Ascending aorta (tissue), 2 donors: ENCODE data around the gene YWHAG. TPM values are rescaled to one million over a fixed set of nuclear protein-coding genes. Genes with fewer than 3 reads are reported as not detected.
A peak's percentile ranks its signal among the peaks of the same experiment; 100 is the strongest.

ENCODE experiments used
- DNase-seq, 2 donors: peaks; one replicate each; pipeline ENCODE4 v3.0.0-alpha.2; 2019; ENCODE audit warnings: low spot score in 2 of 2
- H3K27ac ChIP-seq, 2 donors: fragments of 200-600 bp; sonication (generic); one replicate each; pipeline ENCODE4 v1.5.1; 2016 to 2017; ENCODE audit warnings: mild to moderate bottlenecking in 1 of 2
- H3K27me3 ChIP-seq: fragments of 200-600 bp; sonication (generic); one replicate; pipeline ENCODE4 v1.5.1; 2017
- H3K36me3 ChIP-seq, 2 donors: fragments of 200-600 bp; sonication (generic); one replicate each; pipeline ENCODE4 v1.5.1; 2016
- H3K4me1 ChIP-seq, 2 donors: fragments of 200-600 bp; sonication (generic); one replicate each; pipeline ENCODE4 v1.5.1; 2016 to 2017; ENCODE audit warnings: mild to moderate bottlenecking in 1 of 2
- H3K4me3 ChIP-seq, 2 donors: fragments of 200-600 bp; sonication (generic); one replicate each; pipeline ENCODE4 v1.5.1; 2016 to 2017; ENCODE audit warnings: mild to moderate bottlenecking in 1 of 2
- H3K9me3 ChIP-seq, 2 donors: fragments of 200-600 bp; sonication (generic); one replicate each; pipeline ENCODE4 v1.5.1; 2016
- intact Hi-C: fragments of 100-400 bp; cut with DNase I; formaldehyde crosslinking; loops from one replicate; pipeline ENCODE4 v1.15.1; 2023
- total RNA-seq: library from RNA; depleted of rRNA; stranded (reverse); fragments of >200 nt; gene quantifications from one replicate; pipeline ENCODE4 v1.1.0, GENCODE V29; 2016
- TF ChIP-seq, protein P1 (sequence below), 3 experiments: fragments of 200-600 bp in 2 of 3; fragments of 450-650 bp in 1 of 3; sonication (generic) in 2 of 3; IDR thresholded peaks; one replicate each; pipeline ENCODE4 v1.5.1; 2016 to 2019; ENCODE audit warnings: antibody characterized with exemption in 3 of 3, mild to moderate bottlenecking in 1 of 3, moderate library complexity in 1 of 3

The YWHAG gene
- total RNA-seq, 1 donor from 2014 or later = 83.0 TPM

- H3K4me1 ChIP-seq = peaks cover 20 to 42% of the 10 kb centered on the region in 2 donors
- H3K27ac ChIP-seq = peak overlapping the region; percentile 17 to 92
Observed at GRCh38 chr7:76325811-76326210, 33.0 kb downstream of the YWHAG start.

GRCh38 chr7:76325092-76325491 is 33.7 kb downstream of the YWHAG start:
- no peaks in the 10 kb centered on the region for H3K27me3 ChIP-seq
- peak overlapping the region; percentile 17 to 92 for H3K27ac ChIP-seq
- TF ChIP-seq, protein P1, sequence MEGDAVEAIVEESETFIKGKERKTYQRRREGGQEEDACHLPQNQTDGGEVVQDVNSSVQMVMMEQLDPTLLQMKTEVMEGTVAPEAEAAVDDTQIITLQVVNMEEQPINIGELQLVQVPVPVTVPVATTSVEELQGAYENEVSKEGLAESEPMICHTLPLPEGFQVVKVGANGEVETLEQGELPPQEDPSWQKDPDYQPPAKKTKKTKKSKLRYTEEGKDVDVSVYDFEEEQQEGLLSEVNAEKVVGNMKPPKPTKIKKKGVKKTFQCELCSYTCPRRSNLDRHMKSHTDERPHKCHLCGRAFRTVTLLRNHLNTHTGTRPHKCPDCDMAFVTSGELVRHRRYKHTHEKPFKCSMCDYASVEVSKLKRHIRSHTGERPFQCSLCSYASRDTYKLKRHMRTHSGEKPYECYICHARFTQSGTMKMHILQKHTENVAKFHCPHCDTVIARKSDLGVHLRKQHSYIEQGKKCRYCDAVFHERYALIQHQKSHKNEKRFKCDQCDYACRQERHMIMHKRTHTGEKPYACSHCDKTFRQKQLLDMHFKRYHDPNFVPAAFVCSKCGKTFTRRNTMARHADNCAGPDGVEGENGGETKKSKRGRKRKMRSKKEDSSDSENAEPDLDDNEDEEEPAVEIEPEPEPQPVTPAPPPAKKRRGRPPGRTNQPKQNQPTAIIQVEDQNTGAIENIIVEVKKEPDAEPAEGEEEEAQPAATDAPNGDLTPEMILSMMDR (IDR thresholded peaks at IDR 0.05) = no peak
- peaks cover 21 to 41% of the 10 kb centered on the region in 2 donors for H3K36me3 ChIP-seq
- DNase-seq = no peak
- no peak overlapping the region for H3K4me3 ChIP-seq
- intact Hi-C loops = no loop called here
- no peaks in the 10 kb centered on the region for H3K9me3 ChIP-seq
- H3K4me1 ChIP-seq = peaks cover 20 to 43% of the 10 kb centered on the region in 2 donors

More at GRCh38 chr7:76325811-76326210, 33.0 kb downstream of the YWHAG start:
- TF ChIP-seq, protein P1 (IDR thresholded peaks at IDR 0.05) = no peak
- Histone ChIP-seq H3K27me3 (no peaks in the 10 kb centered on the region), H3K4me3 (no peak overlapping the region), H3K36me3 (peaks cover 21 to 41% of the 10 kb centered on the region in 2 donors), H3K9me3 (no peaks in the 10 kb centered on the region)
- no peak for DNase-seq
- intact Hi-C loops = no loop called here

DNA sequence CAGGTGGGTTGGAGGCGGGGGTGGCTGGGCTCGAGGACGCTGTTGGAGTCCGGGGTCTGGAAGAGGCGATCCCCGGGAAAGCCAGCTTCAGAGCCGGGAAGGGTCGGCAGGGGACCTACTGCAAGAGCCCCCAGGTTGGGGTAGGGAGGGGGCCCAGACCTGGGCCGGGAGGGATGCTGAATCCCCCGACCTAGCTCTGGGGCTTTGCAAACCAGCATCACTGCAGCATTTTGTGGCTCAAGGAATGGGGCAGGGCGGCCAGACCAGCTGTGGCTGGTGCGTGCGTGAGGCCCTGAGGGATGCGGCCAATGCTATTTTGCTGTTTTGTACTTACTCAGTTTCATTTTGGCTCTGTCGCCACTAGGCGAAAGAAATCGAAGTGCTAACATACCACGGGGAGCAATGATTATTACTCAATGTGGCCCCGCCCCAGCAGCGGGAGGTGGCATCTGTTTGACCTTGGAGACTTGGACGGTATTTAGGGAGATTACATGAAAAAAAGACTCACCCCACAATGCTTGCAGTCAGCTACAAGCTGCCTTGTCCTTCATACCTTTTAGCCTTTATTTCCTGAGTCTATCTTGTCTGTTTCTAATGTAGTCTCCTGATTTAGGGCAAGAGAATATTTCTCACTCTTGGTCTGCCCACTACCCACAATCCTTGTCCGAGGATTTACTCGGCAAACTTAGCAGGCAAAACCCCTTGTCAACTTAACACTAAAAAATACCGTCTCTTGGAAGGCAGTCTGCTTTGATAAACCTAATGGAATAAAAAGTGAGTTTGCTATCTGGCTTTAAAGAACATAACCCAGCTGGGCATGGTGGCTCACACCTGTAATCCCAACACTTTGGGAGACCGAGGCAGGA is 40.1 kb downstream of the YWHAG start:
- intact Hi-C loops = loop anchor here (1.0 to 10.0 kb wide), 6 partner anchors 36 to 324 kb away; partner anchors contain the start of genes MDH2, STYXL1 and TMEM120A
- Histone ChIP-seq H3K36me3 (no peaks in the 10 kb centered on the region), H3K27me3 (no peaks in the 10 kb centered on the region), H3K9me3 (no peaks in the 10 kb centered on the region), H3K4me3 (peak overlapping the region; percentile 76 to 82), H3K4me1 (peaks cover 21 to 35% of the 10 kb centered on the region in 2 donors), H3K27ac (peak overlapping the region; percentile 89 to 92)
- TF ChIP-seq, protein P1 (IDR thresholded peaks at IDR 0.05) = peak; percentile 14 to 58 (median 15)
- peak in 1 of 2 donors; percentile 90 for DNase-seq

DNA sequence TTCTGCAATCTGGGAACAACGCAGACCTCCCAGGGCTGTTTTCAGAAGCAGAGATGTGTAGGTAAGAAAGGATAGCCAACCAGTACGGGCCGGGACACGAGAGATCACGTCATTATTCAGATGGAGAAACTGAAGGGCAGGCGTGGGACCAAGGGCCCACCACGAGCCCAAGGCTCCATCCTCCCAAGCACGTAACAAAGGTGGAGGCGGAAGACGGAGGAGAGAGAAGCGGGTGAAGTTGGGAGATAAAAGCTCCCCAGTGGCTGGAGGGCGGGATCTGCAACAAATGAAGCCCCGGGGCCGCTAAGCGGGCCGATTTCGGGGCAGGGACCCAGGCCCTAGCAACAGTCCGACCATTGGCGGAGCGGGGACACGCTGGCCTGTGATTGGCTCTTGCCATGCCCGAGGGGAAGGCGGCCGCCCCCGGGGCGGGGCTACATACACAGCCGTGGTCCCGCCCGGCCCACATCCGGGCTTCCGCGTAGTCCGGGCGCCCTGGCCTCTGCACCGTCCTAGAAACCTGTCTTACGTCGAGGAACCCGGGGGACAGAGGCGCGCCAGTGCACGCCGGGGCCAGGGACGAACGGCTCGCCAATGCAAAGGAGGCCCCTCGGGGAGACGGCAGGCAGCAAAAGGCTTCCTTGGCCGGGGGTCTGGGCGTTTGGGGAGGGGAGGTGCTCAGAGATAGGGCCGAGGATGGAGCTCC is 40.9 kb downstream of the YWHAG start:
- TF ChIP-seq, protein P1 (IDR thresholded peaks at IDR 0.05) = no peak
- Histone ChIP-seq H3K27ac (peak overlapping the region; percentile 89 to 92), H3K27me3 (no peaks in the 10 kb centered on the region), H3K36me3 (no peaks in the 10 kb centered on the region), H3K4me3 (peak overlapping the region; percentile 76 to 82), H3K4me1 (peaks cover 15 to 28% of the 10 kb centered on the region in 2 donors), H3K9me3 (no peaks in the 10 kb centered on the region)
- intact Hi-C loops = loop anchor here (1.0 to 10.0 kb wide), 6 partner anchors 36 to 323 kb away; partner anchors contain the start of genes MDH2, STYXL1 and TMEM120A
- DNase-seq = peak; percentile 90 to 99

- intact Hi-C loops = loop anchor here (5.0 to 10.0 kb wide), 3 partner anchors 35 to 322 kb away; partner anchors contain the start of genes MDH2, STYXL1 and TMEM120A
- Histone ChIP-seq H3K36me3 (no peaks in the 10 kb centered on the region), H3K27me3 (no peaks in the 10 kb centered on the region), H3K4me1 (peaks cover 13 to 26% of the 10 kb centered on the region in 2 donors), H3K4me3 (peak overlapping the region; percentile 76 to 82), H3K9me3 (no peaks in the 10 kb centered on the region), H3K27ac (peak overlapping the region; percentile 89 to 92)
- TF ChIP-seq, protein P1 (IDR thresholded peaks at IDR 0.05) = no peak
- no peak for DNase-seq
Observed at GRCh38 chr7:76316984-76317781, 41.6 kb downstream of the YWHAG start.
